Activated CD8-positive, alpha-beta memory T cell treated with anti-CD3 and anti-CD28 coated beads, Interleukin-2, amount 50 U/mL, for 24 hours (primary cell): ENCODE results near the gene MMP23B.
"Not testable (repeated sequence)": the region's sequence is repeated elsewhere in the genome, so short reads cannot be mapped to it uniquely, and the experiment has no call there.

Source experiments
- DNase-seq: peaks from one replicate; pipeline ENCODE4 v3.0.0-alpha.2; 2020; ENCODE audit errors: extremely low read depth

MMP23B gene

DNA sequence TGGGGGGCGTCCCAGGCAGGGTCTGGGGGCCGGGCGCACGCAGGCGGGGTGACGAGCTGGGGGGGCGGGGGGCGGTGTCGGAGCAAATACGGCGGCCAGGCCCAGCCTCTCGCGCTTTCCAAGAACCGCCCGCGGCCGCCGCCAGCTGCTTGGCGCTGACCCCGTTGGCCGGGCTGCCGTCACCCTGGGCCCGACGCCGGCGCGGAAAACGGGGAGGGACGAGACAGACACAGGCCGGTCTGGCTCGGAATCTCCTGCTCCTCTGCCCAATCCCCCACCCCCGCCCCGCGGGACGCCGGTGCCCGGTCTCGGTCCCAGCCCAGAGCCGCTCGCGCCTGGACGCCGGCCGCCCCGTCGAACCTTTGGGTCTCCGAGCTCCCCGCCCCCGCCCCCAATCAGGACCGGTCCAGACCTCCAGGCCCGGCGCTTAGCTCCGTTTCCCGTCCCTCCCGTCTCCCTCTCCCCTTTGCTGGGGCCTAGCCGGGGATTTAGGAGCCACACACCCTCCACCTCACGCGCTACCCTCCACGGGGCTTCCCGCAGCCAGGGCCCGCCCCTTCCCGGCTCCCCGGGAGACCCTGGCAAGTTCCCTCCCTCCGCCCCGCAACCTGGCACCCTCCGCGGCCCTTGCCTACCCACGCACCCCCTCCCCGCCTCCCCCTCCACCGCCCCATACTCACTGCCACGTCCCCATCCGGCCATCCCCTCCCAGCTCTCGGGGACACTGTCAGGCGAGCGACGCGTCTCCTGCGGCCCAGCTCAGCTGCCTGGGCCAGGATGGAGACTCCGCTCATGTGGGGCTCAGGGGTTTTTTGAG, 800 bp upstream of the MMP23B start:
- DNase-seq = no peak

DNA sequence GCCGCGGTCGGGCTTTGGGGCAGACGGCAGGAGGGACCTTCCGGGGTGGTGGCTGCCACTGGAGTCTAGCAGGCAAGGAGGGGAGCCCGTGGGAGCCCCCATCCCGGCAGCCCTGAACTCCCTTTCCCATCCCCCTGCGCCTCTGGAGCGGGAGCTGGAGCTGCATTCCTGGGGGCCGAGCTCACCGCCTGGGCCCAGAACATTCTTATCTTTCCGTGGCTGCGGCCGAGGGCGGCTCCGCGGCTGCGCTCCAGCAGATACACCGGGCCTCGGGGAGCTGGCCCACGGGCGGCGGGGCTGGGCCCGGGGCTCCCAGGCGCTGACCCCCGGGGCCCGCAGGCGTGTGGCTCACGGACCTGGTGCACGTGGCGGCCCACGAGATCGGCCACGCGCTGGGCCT, 1.4 kb downstream of the MMP23B start:
- not testable (repeated sequence) for DNase-seq

DNA sequence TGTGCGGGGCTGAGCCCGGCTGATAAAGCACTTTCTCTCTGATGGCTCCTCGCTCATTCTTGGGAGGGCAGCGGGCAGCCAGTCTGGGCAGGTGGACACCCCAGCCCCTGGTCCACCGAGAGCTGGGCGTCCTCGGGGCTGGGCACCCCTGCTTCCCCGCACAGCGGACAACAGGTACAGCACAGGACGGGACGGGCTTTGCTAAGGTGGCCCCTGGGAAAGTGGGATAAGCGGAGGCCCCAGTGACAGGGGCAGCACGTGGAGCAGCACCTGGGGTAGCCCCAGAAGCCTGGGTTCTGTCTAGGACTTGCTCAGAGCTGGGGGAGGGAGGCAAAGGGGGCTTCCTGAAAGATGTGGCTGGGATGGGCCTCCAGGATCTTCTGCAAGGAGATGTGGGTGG, 2.6 kb downstream of the MMP23B start:
- DNase-seq = not testable (repeated sequence)

DNA sequence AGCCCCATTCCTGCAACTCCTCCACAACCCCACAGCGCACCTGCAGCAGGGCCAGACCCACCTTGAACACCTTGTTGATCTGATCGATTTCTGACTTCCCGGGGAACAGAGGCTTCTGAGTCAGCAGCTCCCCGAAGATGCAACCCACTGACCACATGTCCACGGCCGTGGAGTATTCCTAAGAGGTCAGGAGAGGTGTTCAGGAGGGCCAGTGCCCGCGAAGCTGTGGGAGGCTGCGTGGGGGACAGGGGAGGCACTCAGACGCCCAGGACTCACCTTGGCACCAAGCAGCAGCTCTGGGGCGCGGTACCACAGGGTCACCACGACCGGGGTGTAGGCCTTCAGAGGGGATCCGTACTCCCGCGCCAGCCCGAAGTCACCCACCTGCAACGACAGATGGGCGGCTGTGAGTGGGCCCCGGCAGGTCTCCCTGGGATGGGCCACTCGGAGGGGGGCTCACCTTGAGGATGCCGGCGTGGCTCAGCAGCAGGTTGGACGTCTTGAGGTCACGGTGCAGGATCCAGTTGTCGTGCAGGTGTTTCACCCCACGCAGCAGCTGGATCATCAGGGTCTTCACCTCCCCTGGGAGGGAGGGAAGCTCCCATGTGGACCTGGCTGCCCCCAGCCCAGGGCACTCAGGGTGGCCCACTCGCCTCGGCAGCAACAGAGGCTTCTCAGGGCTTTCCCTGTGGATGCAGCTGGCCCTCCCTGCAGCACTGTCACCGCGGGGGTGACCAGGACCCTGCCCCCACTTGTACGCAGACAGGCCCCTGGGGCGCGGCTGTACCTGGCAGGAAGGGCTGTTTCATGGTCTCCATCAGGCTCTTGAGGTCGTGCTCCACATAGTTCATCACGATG, 4.9 kb downstream of the MMP23B start:
- not testable (repeated sequence) for DNase-seq

DNA sequence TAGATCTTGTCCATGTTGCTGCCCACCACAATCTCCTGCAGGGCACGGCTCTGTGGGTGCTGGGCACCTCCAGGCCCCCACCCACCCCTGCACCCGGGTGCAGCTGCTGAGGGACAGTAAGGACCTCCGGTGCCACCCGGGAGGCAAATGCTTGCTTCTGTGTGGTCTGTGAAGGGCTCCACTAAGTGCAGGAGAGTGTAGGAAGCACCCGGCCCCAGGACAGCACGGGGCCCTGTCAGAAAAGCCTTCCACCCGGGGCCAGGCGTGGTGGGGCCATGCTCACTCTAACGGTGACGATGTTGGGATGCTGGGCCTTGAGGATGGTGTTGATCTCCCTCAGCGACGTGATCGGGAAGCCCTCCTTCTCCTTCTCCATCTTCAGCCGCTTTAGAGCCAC, 5.5 kb downstream of the MMP23B start:
- DNase-seq = not testable (repeated sequence)

DNA sequence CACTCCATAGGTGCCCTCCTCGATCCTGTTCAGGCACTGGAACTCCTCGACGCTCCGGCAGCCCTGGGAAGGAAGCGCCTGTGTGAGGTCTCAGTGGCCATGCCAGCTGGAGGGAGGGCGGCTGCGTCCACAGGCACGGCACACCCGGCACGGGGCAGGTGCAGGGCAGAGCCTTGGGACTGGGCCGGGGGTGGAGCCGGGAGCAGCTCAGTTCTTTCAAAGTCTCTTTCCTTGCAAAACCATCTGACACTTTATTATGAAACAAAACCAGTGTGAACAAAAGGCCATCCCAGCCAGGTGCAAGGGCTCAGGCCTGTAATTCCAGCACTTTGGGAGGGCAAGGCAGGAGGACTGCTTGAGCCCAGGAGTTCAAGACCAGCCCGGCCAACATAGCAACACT, 6.6 kb downstream of the MMP23B start:
- DNase-seq = not testable (repeated sequence)

DNA sequence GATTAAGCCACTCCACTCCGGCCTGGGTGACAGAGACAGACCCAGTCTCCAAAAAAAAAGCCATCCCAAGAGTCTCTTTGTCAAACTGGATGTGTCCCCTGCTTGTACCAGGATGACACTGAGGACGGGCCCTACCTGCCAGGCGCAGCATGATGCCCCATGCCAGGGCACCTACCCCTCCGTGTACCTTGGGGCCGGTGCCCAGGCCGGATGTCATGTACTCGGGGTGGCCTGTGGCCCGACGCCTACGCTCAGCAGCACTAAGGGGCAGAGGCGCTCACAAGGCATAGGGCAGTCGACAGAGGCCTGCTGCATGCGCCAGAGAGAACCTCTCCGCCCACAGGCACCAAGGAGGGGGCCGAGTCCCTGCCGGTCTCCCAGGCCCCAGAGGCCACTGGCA, 7.4 kb downstream of the MMP23B start:
- not testable (repeated sequence) for DNase-seq

DNA sequence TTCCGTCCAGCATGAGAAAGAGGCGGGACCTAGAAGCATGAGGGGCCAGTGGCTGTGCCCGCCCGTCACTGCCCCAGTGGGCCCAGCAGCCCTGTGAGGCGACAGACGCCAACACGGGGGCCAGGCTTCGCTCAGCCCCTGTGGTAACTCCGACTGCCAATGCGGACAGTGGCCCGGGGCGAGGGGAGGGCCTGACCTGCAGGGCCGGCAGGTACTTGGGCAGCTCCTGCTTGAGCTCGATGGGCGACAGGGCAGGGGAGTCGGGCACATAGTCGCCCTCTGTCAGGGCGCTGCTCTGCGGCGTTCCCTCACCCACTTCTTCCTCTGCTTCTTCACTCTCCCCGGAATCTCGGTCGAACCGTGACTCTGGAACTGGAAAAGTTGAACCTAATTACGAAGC, 8.1 kb downstream of the MMP23B start:
- not testable (repeated sequence) for DNase-seq

DNA sequence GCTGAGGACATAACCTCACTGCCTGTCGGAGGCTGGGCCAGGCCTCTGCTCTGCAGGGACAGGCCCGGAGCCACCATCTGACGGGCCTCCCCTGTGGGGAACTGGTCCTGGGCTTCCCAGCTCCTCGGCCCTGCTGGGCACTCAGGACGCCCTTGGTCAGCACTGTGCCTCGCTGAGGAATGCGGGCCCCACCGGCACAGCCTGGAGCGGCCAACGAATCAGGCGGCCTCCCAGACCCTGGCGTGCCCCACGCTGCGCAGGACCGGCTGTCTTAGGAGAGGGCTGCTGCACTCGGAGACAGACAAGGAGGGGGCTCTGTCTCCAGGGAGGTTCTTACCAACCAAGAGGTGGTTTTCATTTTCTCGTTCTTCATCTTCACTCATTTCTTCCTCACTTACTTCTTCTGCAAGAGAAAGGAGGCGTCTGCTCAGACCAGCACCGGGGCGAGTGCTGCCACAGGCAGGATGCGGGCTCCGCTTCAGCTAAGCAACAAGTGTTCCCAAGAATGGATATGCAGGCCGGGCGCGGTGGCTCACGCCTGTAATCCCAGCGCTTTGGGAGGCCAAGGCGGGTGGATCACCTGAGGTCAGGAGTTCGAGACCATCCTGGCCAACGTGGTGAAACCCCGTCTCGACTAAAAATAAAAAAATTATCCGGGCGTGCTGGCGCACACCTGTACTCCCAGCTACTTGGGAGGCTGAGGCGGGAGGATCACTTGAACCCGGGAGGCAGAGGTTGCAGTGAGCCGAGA, 8.9 kb downstream of the MMP23B start:
- DNase-seq = not testable (repeated sequence)

DNA sequence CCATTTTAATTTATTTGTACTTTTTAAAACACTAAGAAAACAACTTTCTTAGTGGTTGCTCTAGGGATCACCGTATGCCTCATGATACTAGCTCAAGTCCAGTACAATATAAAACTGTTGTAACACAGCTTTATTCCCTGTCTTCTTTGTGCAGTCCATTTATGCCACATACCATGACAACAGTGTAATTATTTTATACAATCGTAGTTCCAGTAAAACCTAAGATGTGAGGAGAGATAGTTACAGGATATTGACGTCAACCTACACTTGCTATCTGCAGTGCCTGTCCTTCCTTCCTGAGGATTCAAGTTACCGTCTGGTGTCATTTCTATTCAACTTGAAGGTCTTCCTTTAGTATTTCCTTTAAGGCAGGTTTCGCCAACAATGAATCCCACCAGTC, 14.4 kb downstream of the MMP23B start:
- DNase-seq = not testable (repeated sequence)

DNA sequence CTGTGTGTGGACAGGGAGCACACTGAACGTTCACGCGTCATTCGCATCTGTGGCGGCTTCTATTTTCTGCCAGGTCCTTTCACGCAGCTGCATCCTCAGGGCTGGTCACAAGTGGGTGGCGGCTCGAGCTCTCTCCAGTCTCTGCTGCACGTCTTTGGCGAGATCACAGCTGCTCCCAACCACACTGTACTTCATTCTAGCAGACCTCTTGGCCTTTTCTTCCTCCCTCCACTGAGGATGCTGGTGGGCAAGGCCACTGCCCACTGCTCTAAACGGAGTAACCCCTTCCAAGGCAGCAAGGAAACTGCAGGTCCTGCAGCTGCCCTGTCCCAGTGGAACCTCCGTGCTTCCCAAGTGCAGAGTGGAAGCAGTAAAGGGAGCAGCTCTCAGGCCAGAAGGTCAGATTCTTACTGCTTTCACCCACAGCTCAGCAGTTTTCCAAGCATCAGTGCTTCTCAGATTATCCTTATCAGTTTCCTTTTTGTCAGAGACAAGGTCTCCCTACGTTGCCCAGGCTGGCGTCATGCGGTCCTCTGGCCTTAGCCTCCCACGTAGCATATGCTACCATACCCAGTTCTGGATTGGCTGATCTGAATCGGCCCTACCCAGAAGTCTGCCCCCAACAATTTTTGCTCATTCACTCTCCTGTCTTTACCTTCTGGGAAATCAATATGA, 15.7 kb downstream of the MMP23B start:
- DNase-seq = not testable (repeated sequence)

DNA sequence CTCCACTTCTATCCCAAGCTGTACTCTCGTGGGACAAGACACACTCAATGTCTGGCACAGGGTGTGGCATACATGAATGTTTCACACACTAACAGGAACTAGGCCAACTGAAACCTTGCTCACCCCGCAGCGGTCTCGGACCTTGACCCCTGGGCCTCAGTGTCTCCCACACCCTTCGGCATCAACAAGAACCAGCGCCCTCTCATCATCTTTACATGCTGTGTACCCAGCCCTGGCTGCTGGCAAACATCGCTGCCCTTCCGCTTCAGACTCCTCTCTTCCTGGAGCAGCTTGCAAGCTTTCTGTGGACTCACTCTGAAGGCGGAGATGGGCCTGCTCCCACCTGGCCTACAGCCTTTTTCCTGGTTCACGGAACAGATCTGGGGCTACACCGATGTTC, 16.3 kb downstream of the MMP23B start:
- DNase-seq = not testable (repeated sequence)

DNA sequence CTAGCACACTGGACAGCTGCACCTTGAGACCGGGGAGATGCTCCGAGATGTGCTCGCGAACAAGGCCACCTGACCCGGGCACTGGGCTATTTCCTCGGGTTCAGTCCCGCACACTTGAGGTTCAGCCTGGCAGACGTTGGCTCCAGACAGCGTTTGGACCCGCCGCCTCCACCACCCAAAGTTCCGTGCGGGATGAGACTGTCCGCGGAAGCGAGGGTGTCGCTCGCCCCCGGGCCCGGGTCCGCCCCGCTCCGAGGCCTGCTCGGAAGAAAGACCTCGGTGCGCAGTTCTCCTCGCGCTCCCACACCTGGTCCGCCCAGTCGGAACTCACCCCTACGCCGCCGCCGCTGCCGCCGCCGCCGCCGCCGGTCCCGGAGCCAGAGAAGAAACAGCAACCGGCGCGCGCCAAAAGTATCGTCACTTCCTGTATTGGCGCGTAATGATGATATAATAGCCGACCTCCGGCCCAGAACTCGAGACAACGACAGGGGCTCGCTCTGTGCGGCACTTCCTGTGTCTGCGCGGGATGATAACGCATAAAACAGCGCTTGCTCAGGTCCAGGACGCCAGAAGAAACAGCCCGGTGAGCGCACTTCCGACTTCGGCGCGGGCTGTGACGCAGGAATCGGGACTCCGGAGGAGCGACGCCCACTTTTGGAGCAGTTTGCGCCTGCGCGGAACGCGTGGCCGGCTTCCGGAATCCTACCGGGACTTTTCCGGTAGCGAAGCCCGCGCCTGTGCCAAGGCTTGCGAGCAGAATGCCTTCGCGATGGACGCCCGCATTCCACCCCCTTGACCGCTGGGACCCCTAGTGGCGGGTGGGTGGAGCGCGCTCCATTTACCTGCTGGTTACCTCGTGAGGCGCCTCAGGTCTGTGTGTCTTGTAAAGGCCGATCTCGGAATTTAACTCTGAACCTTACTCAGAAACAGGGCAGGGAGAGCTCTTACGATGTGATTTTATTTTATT, 26.9 kb downstream of the MMP23B start, which contains the start of gene CDK11B:
Gene CDK11B (minus strand): TSS at position 422 of the 967 bp plus-strand sequence. CDS start 1,519 bp downstream, outside the sequence.
- peak; percentile 97 for DNase-seq

DNA sequence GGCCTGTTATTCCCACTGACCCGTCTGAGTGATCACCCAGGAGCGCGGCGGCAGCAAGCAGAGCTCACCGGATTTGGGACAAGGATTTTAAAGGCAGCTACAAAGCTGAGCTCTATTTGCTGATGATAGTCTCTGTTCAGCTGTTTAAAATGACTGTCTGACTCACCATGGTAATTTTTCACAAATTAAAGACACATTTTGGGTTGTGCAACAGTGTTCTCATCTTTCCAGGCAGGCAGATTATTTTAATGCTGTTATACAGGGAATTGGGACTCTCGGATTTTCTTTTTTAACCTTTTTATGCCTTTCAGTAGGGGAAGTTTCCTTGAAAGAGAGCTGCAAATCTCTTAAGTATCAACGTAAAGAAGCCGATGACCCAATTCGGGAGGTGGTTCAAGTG, 30.4 kb downstream of the MMP23B start:
- DNase-seq = not testable (repeated sequence)

DNA sequence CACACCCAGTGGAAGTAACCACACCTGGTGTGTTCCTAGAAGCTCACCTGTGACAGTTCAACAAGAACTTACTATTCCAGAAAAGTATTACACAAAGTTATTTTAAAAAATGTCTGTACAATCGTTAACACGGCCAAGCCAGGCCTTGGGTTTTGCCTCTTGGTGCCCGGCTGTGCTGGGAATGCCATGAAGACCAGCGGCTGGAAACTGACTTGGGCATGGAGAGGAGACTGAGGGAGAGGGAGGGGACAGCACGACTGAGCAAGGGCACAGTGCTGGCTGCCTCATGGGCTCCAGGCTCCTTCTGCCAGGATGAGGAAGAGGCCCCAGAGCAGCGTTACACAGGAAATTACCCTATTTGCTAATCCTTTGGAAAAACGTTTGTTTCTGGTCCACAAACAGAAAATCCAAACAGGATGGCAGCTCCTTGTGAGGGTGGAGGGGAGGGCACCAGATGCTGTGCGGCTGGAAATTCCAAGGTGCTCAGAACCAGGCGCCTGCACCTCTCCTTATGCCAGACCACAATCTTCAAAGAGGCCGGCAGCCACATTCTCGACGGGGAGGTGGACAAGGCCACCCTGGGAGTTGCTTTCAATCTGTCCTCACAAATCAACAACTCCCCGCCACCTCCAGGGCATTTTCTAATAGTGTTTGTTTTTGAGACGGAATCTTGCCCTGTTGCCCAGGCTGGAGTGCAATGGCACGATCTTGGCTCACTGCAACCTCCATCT, 31.0 kb downstream of the MMP23B start:
- DNase-seq = not testable (repeated sequence)

DNA sequence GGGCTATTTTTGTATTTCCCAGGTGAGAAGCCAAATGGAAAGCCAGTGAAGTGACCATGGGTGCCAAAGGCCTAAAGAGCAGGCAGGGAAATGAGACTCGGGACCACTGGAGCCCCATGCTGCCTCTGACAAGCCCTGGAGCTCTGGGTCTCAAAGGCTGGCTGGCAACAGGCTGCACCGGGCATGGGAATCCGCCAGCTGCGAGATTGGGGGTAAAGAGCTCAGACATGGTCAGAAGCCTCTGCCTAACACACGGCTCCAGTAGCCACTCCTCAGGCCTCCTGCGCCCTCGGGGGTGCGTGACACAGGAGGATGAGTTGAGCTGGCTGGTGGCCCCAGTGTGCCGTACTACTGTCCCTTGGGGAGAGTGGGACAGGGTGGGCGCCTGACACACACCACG, 32.3 kb downstream of the MMP23B start:
- not testable (repeated sequence) for DNase-seq

DNA sequence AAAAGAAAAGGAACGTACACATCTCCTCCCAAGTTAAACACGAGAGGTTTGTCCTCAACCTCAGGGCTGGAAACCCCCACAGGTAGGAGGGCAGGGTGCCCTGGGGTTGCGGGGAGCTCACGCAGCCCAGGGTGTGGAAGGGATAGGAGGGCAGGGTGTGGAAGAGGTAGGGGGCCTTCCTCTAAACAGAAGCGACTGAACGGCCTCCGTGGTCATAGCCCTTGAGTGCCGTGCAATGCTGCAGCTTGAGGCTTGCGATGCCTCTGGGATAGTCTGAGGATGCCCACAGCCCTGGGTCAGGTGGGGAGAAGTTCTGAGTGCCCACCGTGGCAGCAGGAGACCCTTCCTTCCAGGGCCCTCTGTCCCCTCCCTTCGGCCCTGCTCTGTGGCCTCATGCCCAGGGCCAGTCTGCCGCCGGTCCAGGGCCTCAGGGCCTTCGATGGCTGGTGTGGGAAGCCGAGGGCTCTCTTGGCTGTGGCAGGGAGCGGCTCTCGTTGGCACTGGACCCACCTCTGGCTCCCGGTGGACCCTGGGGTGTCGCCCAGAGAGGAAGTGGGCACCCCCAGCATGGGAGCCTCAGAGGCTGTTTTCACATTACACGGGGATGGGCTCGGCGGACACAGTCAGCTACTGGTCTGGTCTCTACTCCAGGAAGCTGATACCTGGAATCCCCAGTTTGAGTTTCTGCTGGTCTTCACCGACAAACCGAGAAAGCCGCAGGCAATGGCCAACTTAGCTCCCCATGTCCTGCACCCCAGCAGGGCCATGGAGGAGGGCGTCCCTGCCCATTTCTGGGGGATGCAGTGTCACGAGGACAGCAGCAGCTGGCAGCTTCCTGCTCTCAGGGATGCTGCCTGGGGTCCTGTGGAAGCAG, 33.2 kb downstream of the MMP23B start:
- DNase-seq = no peak

DNA sequence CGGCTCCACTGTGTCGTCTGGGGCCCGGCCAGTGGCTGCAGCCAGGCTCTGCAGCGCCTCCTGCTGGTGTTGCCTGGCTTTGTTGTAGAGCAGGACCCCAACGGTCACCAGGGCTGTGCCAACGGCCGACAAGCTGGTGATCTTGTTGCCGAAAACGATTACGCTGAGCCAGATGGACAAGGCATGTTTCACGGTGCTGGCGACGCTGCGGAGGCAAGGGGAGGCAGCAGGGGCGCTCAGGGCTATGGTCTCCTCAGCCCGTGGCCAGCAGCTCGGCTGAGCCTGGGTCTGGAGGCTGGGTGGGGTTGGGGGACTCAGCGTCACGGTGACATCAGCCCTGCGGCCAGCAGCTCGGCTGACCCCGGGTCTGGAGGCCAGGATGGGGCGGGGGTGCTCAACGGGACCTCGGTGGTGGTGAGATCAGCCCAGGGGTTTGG, 33.9 kb downstream of the MMP23B start:
- no peak for DNase-seq
